ENCODE results near the gene RALGPS2.
"Not testable (repeated sequence)": the region's sequence is repeated elsewhere in the genome, so short reads cannot be mapped to it uniquely, and the experiment has no call there.

DNA sequence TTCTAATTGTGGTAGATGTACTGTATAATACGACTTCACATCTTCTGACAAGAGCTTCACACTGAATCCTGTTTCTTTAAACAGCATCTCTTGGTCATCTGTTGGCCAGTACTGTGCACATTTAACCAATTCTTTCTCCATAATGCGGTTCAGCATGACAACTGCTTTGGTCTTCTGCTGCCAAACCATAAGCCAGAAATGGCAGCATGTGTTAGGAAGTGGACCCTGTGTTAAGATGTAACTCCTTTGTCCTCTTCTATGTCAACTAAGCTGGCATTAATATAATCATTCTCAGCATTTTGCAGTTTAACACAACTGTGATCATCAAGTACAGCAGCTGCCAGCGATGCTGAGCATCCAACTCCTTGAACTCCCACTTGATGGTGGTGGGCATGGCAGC is 22.3 kb downstream of the RALGPS2 start:
- TF ChIP-seq, protein P1, sequence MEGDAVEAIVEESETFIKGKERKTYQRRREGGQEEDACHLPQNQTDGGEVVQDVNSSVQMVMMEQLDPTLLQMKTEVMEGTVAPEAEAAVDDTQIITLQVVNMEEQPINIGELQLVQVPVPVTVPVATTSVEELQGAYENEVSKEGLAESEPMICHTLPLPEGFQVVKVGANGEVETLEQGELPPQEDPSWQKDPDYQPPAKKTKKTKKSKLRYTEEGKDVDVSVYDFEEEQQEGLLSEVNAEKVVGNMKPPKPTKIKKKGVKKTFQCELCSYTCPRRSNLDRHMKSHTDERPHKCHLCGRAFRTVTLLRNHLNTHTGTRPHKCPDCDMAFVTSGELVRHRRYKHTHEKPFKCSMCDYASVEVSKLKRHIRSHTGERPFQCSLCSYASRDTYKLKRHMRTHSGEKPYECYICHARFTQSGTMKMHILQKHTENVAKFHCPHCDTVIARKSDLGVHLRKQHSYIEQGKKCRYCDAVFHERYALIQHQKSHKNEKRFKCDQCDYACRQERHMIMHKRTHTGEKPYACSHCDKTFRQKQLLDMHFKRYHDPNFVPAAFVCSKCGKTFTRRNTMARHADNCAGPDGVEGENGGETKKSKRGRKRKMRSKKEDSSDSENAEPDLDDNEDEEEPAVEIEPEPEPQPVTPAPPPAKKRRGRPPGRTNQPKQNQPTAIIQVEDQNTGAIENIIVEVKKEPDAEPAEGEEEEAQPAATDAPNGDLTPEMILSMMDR (IDR thresholded peaks at IDR 0.05): not testable (repeated sequence)
- not testable (repeated sequence) for TF ChIP-seq POLR2A (IDR thresholded peaks at IDR 0.05)

All from right lobe of liver (tissue), 4 donors.